Neural cell (in vitro differentiated cells): Measurements from ENCODE around the gene CLIP4. TPM values are rescaled to one million over a fixed set of nuclear protein-coding genes. Genes with fewer than 3 reads are reported as not detected.

Source experiments
- H2AFZ ChIP-seq: fragments of 200-600, 300-800 bp; sonication (generic), shearing (Covaris generic); 2 replicates; pipeline ENCODE4 v1.6.0; 2014; ENCODE audit warnings: low read depth, mild to moderate bottlenecking, antibody characterized with exemption, low read length, moderate library complexity
- H3F3A ChIP-seq: fragments of 200-600 bp; shearing (Covaris generic); 2 replicates; pipeline ENCODE4 v1.6.1; 2016; ENCODE audit warnings: mild to moderate bottlenecking, moderate library complexity, mixed read lengths, antibody characterized with exemption, low read length; ENCODE audit not compliant: insufficient read depth, poor library complexity, severe bottlenecking
- H3K27ac ChIP-seq: fragments of 200-600, 300-800 bp; sonication (generic), shearing (Covaris generic); 2 replicates; pipeline ENCODE4 v1.5.1; 2014; ENCODE audit warnings: mild to moderate bottlenecking, low read length, moderate library complexity
- H3K27me3 ChIP-seq: fragments of 300-800, 200-600 bp; sonication (generic), shearing (Covaris generic); 2 replicates; pipeline ENCODE4 v1.6.0; 2014; ENCODE audit warnings: mild to moderate bottlenecking, low read depth, low read length, moderate library complexity; ENCODE audit not compliant: insufficient read depth
- H3K36me3 ChIP-seq: fragments of 300-800, 200-600 bp; sonication (generic), shearing (Covaris generic); 2 replicates; pipeline ENCODE4 v1.5.1; 2014; ENCODE audit warnings: mild to moderate bottlenecking, antibody characterized with exemption, low read length, moderate library complexity; ENCODE audit not compliant: insufficient read depth
- H3K4me2 ChIP-seq: fragments of 300-800, 200-600 bp; sonication (generic), shearing (Covaris generic); 2 replicates; pipeline ENCODE4 v1.6.0; 2014; ENCODE audit warnings: mild to moderate bottlenecking, low read length
- H3K4me3 ChIP-seq: fragments of 300-800, 200-600 bp; sonication (generic), shearing (Covaris generic); 2 replicates; pipeline ENCODE4 v1.5.1; 2014; ENCODE audit warnings: mild to moderate bottlenecking, low read length, moderate library complexity
- H3K79me2 ChIP-seq: fragments of 200-600 bp; shearing (Covaris generic); replicated peaks from 2 replicates; pipeline ENCODE4 v1.6.0; 2014; ENCODE audit warnings: mild to moderate bottlenecking, low read length, moderate library complexity; ENCODE audit not compliant: insufficient read depth
- H3K9ac ChIP-seq: fragments of 300-800, 200-600 bp; sonication (generic), shearing (Covaris generic); 2 replicates; pipeline ENCODE4 v1.6.1; 2016; ENCODE audit warnings: mild to moderate bottlenecking, low read length, mixed read lengths
- H3K9me2 ChIP-seq: fragments of 200-600 bp; shearing (Covaris generic); 2 replicates; pipeline ENCODE4 v1.6.1; 2016; ENCODE audit warnings: mild to moderate bottlenecking, low read length, mixed read lengths; ENCODE audit not compliant: insufficient read depth
- H3K9me3 ChIP-seq: fragments of 200-600, 300-800 bp; sonication (generic), shearing (Covaris generic); 2 replicates; pipeline ENCODE4 v1.6.1; 2016; ENCODE audit warnings: mild to moderate bottlenecking, mixed run types, low read length, moderate library complexity, mixed read lengths
- H4K20me1 ChIP-seq: fragments of 200-600 bp; shearing (Covaris generic); 2 replicates; pipeline ENCODE4 v1.6.1; 2016; ENCODE audit warnings: mild to moderate bottlenecking, mixed run types; ENCODE audit not compliant: insufficient read depth
- EP300 ChIP-seq: fragments of 450-650 bp; conservative IDR thresholded peaks from 2 replicates; pipeline ENCODE4 v1.6.1; 2014; ENCODE audit warnings: antibody characterized with exemption, mild to moderate bottlenecking, moderate library complexity; ENCODE audit not compliant: poor library complexity, severe bottlenecking
- EZH2 ChIP-seq: fragments of 200-600, 300-800 bp; shearing (Covaris generic), sonication (generic); IDR thresholded peaks from 2 replicates; pipeline ENCODE4 v1.6.1; 2014; ENCODE audit warnings: antibody characterized with exemption, low read length, borderline replicate concordance, mild to moderate bottlenecking; ENCODE audit not compliant: insufficient read depth, poor library complexity, severe bottlenecking
- MXI1 ChIP-seq: fragments of 450-650 bp; conservative IDR thresholded peaks from 2 replicates; pipeline ENCODE4 v1.6.1; 2014; ENCODE audit warnings: antibody characterized with exemption, mild to moderate bottlenecking; ENCODE audit not compliant: poor library complexity, severe bottlenecking
- POLR2AphosphoS5 ChIP-seq: IDR thresholded peaks from 2 replicates; pipeline ENCODE4 v1.6.1; 2012
- RAD21 ChIP-seq: fragments of 450-650 bp; conservative IDR thresholded peaks from 2 replicates; pipeline ENCODE4 v1.6.1; 2014; ENCODE audit warnings: antibody characterized with exemption, mild to moderate bottlenecking, moderate library complexity
- SMC3 ChIP-seq: fragments of 450-650 bp; conservative IDR thresholded peaks from 2 replicates; pipeline ENCODE4 v1.6.1; 2014; ENCODE audit warnings: antibody characterized with exemption, mild to moderate bottlenecking, moderate library complexity; ENCODE audit not compliant: poor library complexity
- TAF1 ChIP-seq: IDR thresholded peaks from 2 replicates; pipeline ENCODE4 v1.6.1; 2012; ENCODE audit warnings: low read depth
- polyA plus RNA-seq: library from polyadenylated mRNA; depleted of rRNA; stranded (reverse); fragments of >200 nt; gene quantifications from 2 replicates; pipeline ENCODE4 v1.2.3, GENCODE V29; 2014
- TF ChIP-seq, protein P1 (sequence below): IDR thresholded peaks from 2 replicates; pipeline ENCODE4 v1.6.1; 2012; ENCODE audit warnings: borderline replicate concordance
- TF ChIP-seq, protein P2 (sequence below): fragments of 450-650 bp; IDR thresholded peaks from 2 replicates; pipeline ENCODE4 v1.5.1; 2014; ENCODE audit warnings: antibody characterized with exemption, mild to moderate bottlenecking, moderate library complexity; ENCODE audit not compliant: poor library complexity, severe bottlenecking

The CLIP4 gene
- polyA plus RNA-seq, 1 donor from 2014 or later, result 10.2 TPM

DNA sequence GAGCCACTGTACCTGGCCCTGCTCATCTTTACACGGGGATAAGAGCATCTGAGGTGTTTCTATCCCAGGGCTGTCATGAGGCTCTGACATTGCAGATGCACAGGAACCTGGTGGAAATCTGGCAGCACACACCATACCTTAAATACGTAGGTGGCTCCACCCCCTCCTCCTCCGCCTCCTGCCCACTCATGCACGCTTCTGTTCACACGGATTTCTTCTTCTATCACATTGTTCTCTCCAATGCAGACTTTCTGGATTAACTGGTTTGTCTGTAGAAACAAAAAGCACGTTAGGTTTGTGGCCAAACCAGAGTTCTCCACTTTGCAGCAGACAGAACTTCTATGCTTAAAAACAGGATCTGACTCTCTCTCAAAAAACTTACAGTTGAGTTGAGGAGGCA, 118.2 kb downstream of the CLIP4 start:
- TF ChIP-seq, protein P1, sequence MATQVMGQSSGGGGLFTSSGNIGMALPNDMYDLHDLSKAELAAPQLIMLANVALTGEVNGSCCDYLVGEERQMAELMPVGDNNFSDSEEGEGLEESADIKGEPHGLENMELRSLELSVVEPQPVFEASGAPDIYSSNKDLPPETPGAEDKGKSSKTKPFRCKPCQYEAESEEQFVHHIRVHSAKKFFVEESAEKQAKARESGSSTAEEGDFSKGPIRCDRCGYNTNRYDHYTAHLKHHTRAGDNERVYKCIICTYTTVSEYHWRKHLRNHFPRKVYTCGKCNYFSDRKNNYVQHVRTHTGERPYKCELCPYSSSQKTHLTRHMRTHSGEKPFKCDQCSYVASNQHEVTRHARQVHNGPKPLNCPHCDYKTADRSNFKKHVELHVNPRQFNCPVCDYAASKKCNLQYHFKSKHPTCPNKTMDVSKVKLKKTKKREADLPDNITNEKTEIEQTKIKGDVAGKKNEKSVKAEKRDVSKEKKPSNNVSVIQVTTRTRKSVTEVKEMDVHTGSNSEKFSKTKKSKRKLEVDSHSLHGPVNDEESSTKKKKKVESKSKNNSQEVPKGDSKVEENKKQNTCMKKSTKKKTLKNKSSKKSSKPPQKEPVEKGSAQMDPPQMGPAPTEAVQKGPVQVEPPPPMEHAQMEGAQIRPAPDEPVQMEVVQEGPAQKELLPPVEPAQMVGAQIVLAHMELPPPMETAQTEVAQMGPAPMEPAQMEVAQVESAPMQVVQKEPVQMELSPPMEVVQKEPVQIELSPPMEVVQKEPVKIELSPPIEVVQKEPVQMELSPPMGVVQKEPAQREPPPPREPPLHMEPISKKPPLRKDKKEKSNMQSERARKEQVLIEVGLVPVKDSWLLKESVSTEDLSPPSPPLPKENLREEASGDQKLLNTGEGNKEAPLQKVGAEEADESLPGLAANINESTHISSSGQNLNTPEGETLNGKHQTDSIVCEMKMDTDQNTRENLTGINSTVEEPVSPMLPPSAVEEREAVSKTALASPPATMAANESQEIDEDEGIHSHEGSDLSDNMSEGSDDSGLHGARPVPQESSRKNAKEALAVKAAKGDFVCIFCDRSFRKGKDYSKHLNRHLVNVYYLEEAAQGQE, result no peak
- TF ChIP-seq SMC3 (no peak), POLR2AphosphoS5 (no peak), EZH2 (no peak), MXI1 (no peak), RAD21 (no peak), EP300 (no peak), TAF1 (no peak)
- Histone ChIP-seq H3K27me3 (no peaks in the 10 kb centered on the region), H3F3A (no peaks in the 10 kb centered on the region), H3K9me2 (no peaks in the 10 kb centered on the region), H3K4me3 (no peak overlapping the region), H3K4me2 (no peak overlapping the region), H3K79me2 (no peaks in the 10 kb centered on the region), H3K27ac (no peak overlapping the region), H3K9ac (no peak overlapping the region), H3K36me3 (no peaks in the 10 kb centered on the region), H4K20me1 (no peaks in the 10 kb centered on the region), H2AFZ (no peak overlapping the region), H3K9me3 (no peaks in the 10 kb centered on the region)

DNA sequence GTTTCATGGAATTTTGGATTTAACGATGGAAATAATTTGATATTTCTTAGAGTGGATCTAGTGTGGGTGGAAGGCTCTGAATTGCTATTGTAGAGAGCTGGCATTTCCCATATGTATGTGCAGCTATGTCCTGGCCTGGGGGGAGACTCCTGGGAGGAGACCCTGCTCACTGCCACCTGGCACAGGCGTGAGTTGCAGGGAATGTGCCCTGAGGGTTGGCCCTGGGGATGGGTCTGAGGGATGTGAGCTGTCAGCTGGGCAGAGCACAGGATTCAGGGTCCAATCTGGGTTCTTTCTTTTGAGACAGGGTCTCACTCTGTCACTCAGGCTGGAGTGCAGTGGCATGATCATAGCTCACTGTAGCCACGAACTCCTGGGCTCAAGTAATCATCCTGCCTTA, 120.2 kb downstream of the CLIP4 start:
- Histone ChIP-seq H3K4me3 (no peak overlapping the region), H3K9ac (no peak overlapping the region), H2AFZ (no peak overlapping the region), H3K27me3 (no peaks in the 10 kb centered on the region), H4K20me1 (no peaks in the 10 kb centered on the region), H3K79me2 (no peaks in the 10 kb centered on the region), H3K9me3 (no peaks in the 10 kb centered on the region), H3K36me3 (no peaks in the 10 kb centered on the region), H3K27ac (no peak overlapping the region), H3F3A (no peaks in the 10 kb centered on the region), H3K9me2 (no peaks in the 10 kb centered on the region), H3K4me2 (no peak overlapping the region)
- TF ChIP-seq EP300 (no peak), MXI1 (no peak), EZH2 (no peak), RAD21 (no peak), SMC3 (no peak), POLR2AphosphoS5 (no peak), TAF1 (no peak)
- TF ChIP-seq, protein P2, sequence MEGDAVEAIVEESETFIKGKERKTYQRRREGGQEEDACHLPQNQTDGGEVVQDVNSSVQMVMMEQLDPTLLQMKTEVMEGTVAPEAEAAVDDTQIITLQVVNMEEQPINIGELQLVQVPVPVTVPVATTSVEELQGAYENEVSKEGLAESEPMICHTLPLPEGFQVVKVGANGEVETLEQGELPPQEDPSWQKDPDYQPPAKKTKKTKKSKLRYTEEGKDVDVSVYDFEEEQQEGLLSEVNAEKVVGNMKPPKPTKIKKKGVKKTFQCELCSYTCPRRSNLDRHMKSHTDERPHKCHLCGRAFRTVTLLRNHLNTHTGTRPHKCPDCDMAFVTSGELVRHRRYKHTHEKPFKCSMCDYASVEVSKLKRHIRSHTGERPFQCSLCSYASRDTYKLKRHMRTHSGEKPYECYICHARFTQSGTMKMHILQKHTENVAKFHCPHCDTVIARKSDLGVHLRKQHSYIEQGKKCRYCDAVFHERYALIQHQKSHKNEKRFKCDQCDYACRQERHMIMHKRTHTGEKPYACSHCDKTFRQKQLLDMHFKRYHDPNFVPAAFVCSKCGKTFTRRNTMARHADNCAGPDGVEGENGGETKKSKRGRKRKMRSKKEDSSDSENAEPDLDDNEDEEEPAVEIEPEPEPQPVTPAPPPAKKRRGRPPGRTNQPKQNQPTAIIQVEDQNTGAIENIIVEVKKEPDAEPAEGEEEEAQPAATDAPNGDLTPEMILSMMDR, result no peak
- TF ChIP-seq, protein P1, result no peak
